NCI-H2107 treated with DMSO at 0.1 percent for 48 hours (cell line): ENCODE data around the gene RBM47.
"Not testable (repeated sequence)": the region's sequence is repeated elsewhere in the genome, so short reads cannot be mapped to it uniquely, and the experiment has no call there.

Experiments used
- DNase-seq: peaks from one replicate; lab custom pipeline; 2025; ENCODE audit not compliant: unreplicated experiment; lab: John Stamatoyannopoulos, UW

Gene RBM47

DNA sequence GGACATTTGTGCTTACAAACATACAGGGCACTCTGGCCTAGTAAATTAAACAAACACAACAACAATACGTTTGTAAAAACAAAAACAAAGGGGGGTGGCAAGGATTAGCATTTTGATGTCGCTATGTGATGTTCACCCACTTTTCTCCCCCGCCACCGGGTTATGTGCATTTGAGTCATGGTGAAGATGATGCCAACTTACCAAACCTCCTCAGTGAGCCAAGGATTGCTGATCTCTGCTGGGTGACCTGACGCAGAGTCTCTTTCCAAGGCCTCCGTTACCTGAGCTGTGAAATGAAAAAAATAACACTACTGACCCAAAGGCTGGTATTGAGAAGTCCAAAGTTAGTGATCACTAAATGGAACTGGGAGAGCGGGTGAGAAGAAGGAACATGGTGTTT is 85.4 kb downstream of the RBM47 start:
- no peak for DNase-seq

DNA sequence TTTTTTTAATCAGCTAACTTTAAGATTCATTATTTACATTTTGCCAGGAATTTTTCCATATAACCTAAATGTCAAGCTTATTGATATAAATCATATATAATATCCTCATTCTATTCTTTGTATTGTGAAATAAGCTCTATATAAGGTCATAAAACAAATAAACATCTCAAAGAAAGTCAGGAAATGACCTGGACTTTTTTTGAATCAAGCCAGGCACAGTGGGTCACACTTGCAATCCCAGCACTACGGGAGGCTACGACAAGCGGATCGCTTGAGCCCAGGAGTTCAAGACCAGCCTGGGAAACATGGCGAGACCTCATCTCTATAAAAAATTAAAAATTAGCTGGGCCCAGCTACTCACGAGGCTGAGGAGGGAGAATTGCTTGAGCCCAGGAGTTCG is 88.9 kb downstream of the RBM47 start:
- DNase-seq, result no peak

DNA sequence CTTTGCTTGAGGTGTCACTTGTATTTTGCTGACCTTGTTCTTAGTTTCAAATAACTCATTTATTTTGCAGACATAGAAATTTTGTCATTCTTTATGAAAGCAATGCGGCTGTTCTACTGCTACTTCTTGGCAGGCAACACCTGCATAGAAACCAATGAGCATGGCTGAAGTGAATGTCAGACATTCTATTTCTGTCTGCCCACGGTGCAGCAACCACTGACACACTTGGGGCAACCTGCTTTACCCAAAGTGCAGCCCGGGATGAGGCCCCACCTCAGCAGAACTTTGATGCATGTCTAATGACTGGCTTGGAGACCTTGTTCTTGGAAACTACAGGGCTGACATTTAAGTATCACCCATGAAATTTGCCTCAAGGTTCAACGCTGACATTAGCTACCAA is 93.6 kb downstream of the RBM47 start:
- no peak for DNase-seq

DNA sequence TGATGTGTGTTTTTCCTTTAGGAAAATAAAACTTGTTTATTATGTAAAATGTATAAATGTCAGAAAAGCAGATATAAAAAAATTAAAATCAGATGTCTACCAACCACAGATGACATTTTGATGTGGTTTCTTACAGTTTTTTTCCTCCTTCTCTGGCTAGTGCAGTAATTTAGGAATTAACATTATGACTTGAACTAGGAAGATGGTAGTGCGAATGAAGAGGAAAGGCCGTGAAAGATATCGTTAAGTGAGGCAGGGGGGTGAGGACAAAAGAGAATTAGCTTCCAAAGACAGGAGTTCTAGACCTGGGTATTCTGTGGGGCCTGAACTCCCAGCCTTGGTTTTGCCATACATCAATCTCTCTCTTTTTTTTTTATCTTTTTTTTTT is 98.0 kb downstream of the RBM47 start:
- no peak for DNase-seq

DNA sequence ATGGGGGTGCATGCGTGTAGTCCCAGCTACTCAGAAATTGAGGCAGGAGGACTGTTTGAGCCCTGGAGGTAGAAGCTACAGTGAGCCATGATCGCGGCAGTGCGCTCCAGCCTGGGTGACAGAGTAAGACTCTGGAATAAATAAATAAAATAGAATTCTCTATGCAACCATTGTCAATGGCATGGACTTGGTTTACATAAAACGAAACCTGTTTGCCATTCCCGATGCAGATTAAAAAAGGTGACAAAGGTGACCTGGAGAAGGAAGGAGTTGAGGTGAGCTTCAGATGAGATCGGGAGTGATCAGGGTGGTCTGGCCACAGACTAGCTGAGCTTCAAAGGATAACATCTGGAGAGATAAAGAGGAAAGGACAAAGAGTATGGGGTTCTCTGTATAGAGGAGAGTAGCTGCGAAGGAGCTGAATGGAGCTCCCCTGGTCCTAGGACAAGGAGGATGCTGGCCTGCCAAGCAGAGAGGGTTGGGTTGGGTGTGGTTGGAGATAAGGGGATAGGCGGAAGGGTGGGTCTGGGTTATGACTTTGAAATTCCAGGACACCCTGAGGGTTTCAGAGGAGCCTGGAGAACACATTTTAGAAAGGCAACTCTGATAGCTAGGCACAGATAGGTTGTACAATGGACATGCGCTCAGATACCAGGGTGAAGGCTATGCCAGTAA is 98.6 kb downstream of the RBM47 start:
- no peak for DNase-seq

DNA sequence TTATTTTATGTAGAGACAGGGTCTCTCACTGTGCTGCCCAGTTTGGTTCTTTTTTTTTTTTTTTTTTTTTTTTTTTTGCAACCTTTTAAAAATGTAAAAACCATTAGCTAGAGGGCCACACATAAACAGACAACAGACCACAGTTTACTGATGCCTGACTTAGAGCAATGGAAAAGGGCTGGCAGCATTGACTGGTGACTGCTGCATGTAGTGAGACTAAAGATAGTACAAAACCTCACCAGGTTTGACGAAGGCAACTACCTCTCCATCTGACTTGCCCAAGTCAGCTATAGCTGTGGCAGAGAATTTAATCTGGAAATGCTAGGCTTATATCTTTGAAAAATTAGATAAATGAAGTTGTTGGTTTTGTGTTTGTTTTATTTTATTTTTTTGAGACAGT is 102.9 kb downstream of the RBM47 start:
- no peak for DNase-seq

DNA sequence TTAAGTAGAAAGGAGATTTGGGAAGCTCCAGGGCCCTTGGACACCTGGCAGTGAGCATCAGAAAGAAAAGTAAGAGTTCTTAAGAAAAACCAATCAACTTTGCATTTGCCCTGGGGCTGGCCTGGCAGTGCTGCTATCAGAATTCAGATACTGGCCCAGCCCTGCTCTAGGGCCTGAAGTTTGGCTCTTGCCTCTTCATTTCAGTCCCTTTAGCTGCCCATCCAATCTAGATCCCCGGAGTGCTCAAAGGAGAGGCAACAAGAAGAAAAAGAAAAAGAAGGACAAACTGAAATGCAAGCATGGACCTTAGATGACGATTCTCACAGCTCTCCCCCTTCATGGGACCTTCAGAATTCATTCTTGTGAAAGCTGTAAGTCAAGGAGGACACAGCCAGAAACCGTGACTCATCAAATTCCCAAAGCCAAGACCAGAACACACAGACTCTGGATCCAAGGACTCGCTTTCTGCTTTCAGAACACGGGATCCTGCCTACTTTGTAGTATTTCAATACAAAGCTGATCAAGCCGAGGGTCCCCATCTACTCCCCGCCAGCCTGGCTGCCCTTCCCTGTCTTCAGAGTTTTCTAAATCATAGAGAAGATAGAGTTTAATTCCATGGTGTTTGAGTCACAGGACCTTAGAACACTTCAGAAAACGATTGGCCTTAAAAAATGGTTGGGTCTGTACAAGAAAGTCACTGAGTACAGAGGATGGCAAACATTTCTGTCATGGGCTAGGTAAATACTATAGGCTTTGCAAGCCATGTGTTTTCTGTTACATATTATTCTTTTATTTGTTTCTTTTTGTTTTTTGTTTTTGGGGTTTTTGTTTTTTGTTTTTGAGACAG is 103.7 kb downstream of the RBM47 start:
- DNase-seq, result no peak

DNA sequence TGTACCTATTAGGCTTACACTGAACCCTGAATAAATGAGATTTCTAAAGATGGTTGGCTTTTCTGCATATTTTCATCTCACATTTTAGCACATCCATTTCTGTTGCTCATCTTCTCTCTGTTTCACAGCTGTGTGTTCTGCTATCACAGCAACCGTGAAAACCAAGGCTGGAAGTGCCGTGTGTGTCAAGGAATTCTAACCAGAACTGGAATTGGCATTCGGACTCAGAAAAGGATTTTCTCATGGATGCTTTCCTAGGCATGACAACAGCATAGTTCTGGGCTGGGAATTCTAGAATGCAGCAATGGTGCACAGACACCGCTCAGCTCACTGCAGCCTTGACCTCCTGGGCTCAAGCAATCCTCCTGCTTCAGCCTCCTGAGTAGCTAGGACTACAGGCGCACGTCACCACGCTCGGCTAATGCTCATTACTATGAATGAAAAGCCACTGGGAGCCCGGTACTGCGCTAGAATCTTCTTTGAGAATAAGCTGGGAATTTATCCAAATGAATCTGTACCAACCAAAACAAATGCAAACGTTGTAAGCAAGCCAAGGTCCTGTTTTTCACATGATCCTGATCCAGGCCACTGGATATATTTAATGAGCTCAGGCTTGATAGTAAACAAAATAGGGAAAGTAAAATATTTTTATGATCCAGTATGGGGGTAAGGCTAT is 105.2 kb downstream of the RBM47 start:
- DNase-seq, result no peak

DNA sequence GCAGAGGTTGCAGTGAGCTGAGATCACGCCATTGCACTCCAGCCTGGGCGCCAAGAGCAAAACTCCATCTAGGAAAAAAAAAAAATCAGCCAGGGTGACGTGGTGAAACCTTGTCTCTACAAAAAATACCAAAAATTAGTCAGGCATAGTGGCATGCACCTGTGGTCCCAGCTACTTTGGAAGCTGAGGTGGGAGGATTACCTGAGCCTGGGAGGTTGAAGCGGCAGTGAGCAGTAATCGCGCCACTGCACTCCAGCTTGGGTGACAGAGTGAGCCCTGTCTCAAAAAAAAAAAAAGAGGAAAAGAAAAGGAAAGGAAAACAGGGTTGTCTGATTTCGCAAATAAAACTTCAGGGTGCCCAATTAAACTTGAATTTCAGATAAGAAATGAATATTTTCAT is 106.1 kb downstream of the RBM47 start:
- DNase-seq, result no peak

DNA sequence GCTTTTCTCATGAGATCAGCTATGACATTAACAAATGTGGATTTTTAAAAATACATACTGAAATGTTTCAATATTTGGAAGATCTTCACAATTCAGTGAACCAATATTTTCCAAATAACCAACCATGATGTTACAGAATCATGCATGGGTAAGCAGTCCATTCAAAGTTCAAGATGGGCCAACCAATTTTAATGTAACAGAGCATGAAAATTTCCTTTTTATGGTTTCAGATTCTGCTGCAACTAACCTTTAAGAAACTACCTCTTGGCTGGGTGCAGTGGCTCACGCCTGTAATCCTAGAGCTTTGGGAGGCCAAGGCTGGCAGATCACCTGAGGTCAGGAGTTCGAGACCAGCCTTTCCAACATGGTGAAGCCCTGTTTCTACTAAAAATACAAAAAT is 107.7 kb downstream of the RBM47 start:
- DNase-seq, result no peak

DNA sequence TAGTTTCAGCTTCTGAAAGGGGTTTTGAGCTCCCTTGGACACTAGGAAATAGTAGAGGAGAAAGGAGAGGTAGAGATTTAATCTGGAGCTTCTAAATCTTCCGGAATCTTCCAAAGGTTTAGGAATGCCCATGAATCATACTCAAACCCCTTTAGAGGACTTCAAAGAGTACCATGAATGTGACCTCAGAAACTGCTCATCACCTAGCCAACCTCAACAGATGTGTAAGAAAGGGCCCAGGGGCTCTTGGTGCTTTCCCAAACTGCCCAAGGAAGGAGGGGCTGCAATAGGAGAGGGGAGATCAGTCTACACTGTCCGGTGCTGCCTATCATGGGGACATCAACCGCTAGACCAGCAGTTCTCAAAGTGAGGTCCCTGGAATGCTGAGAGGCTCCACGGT is 109.1 kb downstream of the RBM47 start:
- DNase-seq, result no peak

DNA sequence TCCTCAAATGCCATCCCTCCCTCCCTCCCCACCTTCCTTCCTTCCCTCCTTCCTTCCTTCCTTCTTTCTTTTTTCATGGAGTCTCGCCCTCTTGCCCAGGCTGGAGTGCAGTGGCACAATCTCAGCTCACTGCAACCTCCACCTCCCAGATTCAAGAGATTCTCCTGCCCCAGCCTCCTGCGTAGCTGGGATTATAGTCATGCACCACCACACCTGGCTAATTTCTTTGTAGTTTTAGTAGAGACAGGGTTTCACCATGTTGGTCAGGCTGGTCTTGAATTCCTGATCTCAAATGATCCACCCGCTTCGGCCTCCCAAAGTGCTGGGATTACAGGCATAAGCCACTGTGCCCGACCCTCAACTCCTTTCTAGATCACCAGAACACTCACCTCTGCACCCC is 112.6 kb downstream of the RBM47 start:
- DNase-seq, result not testable (repeated sequence)

DNA sequence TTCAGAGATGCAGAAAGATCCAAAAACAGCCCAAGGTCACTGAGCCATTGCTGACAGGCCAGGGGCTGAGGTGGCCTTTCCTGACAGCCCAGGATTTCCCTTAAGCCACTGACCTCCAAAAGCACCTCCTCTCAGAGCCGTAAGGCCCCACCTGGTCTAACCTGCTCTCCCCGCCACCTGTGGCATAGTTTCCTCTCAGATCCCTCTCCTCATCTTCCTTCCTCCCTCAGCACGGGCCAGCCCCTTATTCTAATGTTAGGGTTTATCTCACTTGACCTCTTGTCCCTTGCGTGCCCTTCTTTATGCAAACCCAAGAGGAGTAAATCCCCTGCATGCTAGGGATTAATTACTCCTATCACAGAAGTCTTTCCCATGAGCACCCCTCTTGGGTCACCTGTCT is 113.0 kb downstream of the RBM47 start:
- no peak for DNase-seq

DNA sequence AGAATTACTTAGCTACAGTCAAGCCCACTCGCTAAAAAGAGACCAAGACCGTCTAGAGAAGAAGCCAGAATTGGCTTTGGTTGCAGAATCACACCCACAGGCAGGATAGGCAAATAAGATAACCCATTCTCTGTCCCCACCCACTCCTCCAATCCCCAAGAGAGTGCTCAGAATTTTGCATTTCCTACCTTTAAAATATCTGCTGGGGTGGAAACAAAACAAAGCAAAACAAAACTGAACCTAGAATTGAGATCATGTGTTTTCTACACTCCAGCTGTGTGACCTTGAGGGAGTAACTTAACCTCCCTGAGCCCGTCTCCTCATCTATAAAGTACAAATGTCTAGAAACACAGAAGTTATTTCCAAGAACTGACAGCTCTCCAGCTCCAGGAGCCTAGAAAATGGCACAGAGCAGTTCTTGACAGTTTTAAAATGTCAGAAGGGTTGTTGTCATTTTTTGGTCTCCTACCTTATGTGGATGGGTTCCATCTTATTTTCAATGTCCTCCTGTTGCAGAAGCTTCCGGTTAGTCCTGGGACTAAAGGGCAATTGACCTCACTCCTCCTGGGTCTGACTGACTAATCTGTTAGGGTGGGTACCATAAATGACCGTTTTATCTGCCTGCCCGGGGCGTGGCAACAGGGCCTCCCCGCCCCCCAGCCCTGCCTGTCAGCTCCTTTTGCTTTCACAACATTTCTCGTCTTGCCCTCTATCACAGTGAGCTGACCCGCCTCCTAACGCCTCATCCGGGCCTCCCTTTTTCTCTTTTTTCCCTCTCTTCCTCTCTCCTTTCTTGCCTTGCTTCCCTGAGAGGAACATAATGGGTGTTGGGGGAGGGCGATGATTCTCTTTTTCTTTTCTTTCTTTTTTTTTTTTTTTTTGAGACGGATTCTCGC is 114.0 kb downstream of the RBM47 start:
- no peak for DNase-seq

DNA sequence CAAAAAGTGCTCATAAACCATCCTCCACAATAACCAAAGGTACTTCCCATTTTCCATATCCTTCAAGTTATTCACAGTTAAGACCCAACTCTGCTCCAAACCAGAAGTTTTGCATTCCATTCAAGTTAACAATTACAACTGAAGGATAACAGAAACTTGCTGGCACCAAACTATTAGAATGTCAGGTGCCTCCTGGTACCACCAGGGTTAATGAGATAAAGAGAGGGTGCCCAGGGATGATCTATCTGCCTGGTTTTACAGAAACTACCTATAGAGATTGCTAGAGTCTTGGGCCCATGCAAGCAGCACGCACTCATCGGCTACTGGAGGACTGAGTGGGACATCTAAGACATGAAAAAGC is 114.6 kb downstream of the RBM47 start:
- no peak for DNase-seq

DNA sequence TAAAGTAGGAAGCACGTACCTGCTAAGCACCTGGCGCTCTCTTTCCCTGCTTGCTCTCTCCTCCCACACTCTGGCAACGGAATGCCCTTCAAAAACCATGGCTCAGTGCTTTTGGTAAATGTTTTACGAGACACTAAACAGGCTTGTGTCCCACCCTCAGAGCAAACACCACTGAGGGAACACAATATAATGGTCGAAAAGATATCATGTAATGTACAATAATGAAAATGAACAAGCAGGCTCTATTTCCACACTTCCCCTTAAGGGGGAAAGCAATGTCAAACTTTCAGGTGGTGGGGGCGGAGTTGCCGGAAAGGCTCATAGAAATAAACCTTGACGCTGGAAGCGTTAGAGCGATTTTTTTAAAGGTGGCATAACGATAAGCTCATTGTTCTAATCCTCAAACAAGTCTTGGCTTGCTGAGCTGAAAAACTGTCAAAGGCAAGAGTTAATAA is 115.1 kb downstream of the RBM47 start:
- DNase-seq, result peak; percentile 12

DNA sequence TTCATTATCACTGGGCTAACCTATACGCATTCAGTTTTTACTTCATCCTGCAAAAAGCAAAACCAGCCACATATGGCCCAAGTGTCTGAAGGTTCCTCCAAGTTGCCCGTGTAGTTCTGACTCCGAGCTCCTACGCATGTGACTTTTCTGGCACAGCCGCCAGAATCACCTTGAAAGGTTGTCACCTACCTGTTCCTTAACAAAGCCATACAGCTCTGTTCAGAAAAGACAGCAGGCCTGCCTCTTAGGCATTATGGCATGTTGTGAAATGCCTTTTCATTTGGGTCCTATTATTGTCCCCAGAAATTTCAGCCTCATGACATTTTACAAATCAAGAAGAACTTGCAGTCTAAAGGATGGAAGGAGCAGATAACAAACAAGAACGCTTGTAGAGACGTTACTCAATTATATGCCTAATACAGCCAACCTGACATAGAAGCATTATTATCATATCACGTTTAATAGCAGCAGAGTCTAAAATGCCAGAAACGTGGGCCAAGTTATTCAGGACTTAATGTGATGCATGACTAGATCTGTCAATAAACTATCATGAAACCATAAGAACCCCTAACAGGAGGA is 118.5 kb downstream of the RBM47 start:
- DNase-seq, result no peak

DNA sequence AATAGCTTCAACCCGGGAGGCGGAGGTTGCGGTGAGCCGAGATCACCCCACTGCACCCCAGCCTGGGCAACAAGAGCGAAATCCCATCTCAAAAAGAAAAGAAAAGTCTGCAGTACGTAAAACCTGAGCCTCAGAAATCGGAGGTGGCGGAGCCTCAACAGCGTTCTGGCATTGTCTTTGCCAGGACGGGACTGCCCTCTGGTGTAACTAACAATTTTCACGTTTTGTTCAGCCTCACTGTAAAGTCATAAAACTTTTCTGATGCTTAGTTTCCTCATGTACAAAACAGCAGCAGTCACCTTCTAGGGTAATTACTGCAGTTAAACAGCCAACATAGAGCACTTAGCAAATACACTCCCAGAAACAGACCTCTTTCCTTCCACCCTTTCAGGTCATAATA is 121.7 kb downstream of the RBM47 start:
- DNase-seq, result peak; percentile 20

DNA sequence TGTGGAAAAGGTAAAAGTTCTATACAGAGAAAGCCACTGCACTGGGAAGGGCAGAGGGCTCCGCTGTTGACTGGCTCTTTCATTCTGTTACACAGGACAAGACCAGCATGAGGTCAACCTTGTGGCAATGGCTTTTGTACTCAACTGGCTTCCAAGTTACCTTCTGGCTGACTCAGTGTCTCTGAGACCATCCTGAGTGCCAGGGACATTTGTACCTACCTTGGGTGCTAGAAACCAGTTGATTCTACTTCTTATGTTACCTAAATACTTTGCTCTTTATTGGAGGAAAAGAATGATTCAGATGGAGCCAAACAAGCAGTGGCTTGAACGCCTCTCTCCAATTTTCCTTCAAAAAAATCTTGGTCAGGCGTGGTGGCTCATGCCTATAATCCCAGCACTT is 123.2 kb downstream of the RBM47 start:
- no peak for DNase-seq

DNA sequence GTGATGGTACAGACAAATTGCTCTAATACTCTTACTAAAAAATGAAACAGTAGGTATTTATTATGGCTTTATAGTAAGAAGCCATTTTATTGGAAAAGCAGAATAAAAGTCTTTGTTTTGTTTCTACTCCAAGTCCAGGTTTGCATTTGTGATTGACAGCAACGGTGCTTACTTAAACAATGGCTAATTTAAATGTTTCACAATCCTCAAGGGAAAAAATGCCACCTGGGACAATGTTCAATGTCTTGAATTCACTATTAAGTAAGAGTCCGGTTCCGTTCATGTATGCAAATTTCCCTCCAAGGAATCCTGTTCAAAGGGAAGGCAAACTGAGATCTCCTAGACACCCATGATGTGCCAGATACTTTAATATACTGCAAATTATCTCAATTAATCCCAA is 123.6 kb downstream of the RBM47 start:
- no peak for DNase-seq

DNA sequence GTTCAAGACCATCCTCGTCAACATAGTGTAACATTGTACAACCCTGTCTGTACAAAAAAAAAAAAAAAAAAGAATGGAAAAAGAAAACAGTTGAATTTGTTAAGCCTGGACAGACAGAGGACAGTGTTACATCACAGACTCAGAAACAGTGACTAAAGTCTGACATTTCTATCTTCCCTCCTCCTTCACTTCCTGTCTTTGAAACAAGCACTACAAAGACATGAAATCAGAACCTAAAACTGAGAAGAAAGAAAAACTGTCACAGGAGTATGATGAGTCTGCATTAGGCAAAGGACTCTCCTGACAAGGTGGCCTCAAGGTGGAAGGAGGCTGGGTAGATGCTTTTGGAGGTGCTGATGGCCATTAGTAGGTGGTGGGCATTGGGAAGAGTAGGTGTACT is 126.7 kb downstream of the RBM47 start:
- no peak for DNase-seq
